Testis (tissue), 2 donors: ENCODE data around the gene GUCY1A2.

Experiments used
- CTCF ChIP-seq, 3 experiments: fragments of 450-650 bp in 2 of 3; fragments of 200-600 bp in 1 of 3; sonication (generic) in 1 of 3; IDR thresholded peaks; one replicate each; pipeline ENCODE4 v1.5.1; 2016 to 2019; ENCODE audit warnings: antibody characterized with exemption in 3 of 3, mild to moderate bottlenecking in 2 of 3, moderate library complexity in 1 of 3
- POLR2A ChIP-seq: fragments of 450-650 bp; IDR thresholded peaks from one replicate; pipeline ENCODE4 v1.6.1; 2017; ENCODE audit warnings: antibody characterized with exemption, mild to moderate bottlenecking, moderate library complexity

GRCh38 chr11:106834567-106834966, 183.7 kb downstream of the GUCY1A2 start:
- TF ChIP-seq CTCF (IDR thresholded peaks at IDR 0.05), result no peak
- no peak for TF ChIP-seq POLR2A
